Activated T-cell treated with anti-CD3 and anti-CD28 coated beads, Interleukin-2, amount 50 U/mL, for 72 hours (primary cell): Measurements from ENCODE around the gene ZNF71. TPM values are rescaled to one million over a fixed set of nuclear protein-coding genes. Genes with fewer than 3 reads are reported as not detected.
"Not testable (repeated sequence)": the region's sequence is repeated elsewhere in the genome, so short reads cannot be mapped to it uniquely, and the experiment has no call there.

Source experiments
- ATAC-seq, 2 donors: fragments of 150-1000 bp; cut with Tn5 transposase; replicated peaks in 1 of 2; 2 replicates each; pipeline ENCODE4 v1.10.0; 2021; ENCODE audit warnings: moderate library complexity in 2 of 2, mild to moderate bottlenecking in 1 of 2
- DNase-seq, 2 donors: peaks; one replicate each; pipeline ENCODE4 v3.0.0; 2021 to 2022; ENCODE audit warnings: mixed read lengths in 1 of 2
- H3K27ac Mint-ChIP-seq: one replicate; pipeline ENCODE4 v1.8.0; 2022; ENCODE audit warnings: mild to moderate bottlenecking, moderate library complexity, mixed read lengths
- H3K27me3 Mint-ChIP-seq: one replicate; pipeline ENCODE4 v1.8.0; 2022; ENCODE audit warnings: low read depth, mixed read lengths
- H3K36me3 Mint-ChIP-seq, 2 donors: one replicate each; pipeline ENCODE4 v1.8.0; 2022; ENCODE audit warnings: mixed read lengths in 2 of 2, mild to moderate bottlenecking in 1 of 2; ENCODE audit not compliant: insufficient read depth in 2 of 2
- H3K4me1 Mint-ChIP-seq: one replicate; pipeline ENCODE4 v1.8.0; 2022; ENCODE audit warnings: low read depth, mixed read lengths
- H3K4me3 Mint-ChIP-seq, 2 donors: one replicate each; pipeline ENCODE4 v1.8.0; 2022; ENCODE audit warnings: mild to moderate bottlenecking in 2 of 2, mixed read lengths in 2 of 2, moderate library complexity in 2 of 2
- H3K9me3 Mint-ChIP-seq, 2 donors: one replicate each; pipeline ENCODE4 v1.8.0; 2022; ENCODE audit warnings: mixed read lengths in 2 of 2
- total RNA-seq, 2 donors: library from RNA; stranded (reverse); gene quantifications; one replicate each; pipeline ENCODE4 v1.2.3, GENCODE V29; 2022

Gene ZNF71
- total RNA-seq, 2 donors from 2014 or later: 5.8 to 6.9 TPM

- H3K36me3 Mint-ChIP-seq: peaks cover 10 to 15% of the 10 kb centered on the region in 2 donors
- DNase-seq: no peak
- H3K9me3 Mint-ChIP-seq: peaks cover 8 to 9% of the 10 kb centered on the region in 2 donors
- ATAC-seq: no peak
- H3K27me3 Mint-ChIP-seq: no peaks in the 10 kb centered on the region
- no peaks in the 10 kb centered on the region for H3K4me1 Mint-ChIP-seq
- H3K4me3 Mint-ChIP-seq: peak overlapping the region; percentile 79 to 93
- H3K27ac Mint-ChIP-seq: no peak overlapping the region
Measured at GRCh38 chr19:56670961-56671612, 76.0 kb downstream of the ZNF71 start.

DNA sequence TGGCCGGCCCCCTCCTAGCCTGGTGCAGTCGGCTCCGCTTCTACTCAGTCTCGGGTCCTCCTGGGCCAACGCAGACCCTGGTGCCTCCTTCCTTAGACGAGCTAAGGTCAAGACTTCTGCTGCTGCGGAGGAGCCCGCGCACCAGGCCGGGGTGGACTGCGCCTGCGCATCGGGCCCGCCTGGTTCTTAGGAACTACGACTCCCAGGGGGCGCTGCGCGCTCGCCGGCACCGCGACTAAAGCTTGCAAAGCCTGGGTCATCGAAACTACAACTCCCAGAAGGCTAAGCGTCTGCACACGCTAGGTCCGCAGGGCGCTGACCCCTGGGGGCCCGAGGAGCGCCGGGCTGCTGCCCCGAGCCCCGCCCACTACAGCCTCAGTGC lies 76.5 kb downstream of the ZNF71 start, which contains the start of gene ZNF835:
TSS of gene ZNF835 (minus strand) at position 145 of the 382 bp plus-strand sequence. CDS start 6,559 bp downstream, outside the sequence.
- peak; percentile 88 to 93 for ATAC-seq
- Mint-ChIP-seq H3K4me1 (no peaks in the 10 kb centered on the region), H3K36me3 (peaks cover 13 to 15% of the 10 kb centered on the region in 2 donors), H3K9me3 (peaks cover 9 to 10% of the 10 kb centered on the region in 2 donors), H3K27me3 (no peaks in the 10 kb centered on the region), H3K27ac (no peak within 1 kb of the TSS), H3K4me3 (peak within 1 kb of the TSS; percentile 79 to 93)
- peak; percentile 75 to 86 for DNase-seq

GRCh38 chr19:56672610-56673009 lies 77.5 kb downstream of the ZNF71 start:
- H3K27me3 Mint-ChIP-seq, ATAC-seq, DNase-seq, H3K27ac Mint-ChIP-seq, H3K4me1 Mint-ChIP-seq: not testable (repeated sequence)
- Mint-ChIP-seq H3K36me3 (peaks cover 14 to 18% of the 10 kb centered on the region in 2 donors), H3K9me3 (peaks cover 9 to 12% of the 10 kb centered on the region in 2 donors), H3K4me3 (peak overlapping the region in 1 of 2 donors; percentile 1)

Other genes with a start within 250 kb of the ZNF71 start
- gene ZNF582, start 201.8 kb upstream of the ZNF71 start, total RNA-seq: 1 to 10 TPM; 2.5 to 3.7 TPM
- gene ZNF583, start 191.0 kb upstream of the ZNF71 start, total RNA-seq: 1 to 10 TPM; 2.3 to 2.7 TPM
- 1 to 10 TPM; 1.5 to 4.6 TPM for gene ZNF667, start 118.0 kb upstream of the ZNF71 start, total RNA-seq
- 1 to 10 TPM in 1 of 2 donors, under 1 TPM in 1; 0.76 to 1.4 TPM for gene ZNF471, start 87.4 kb upstream of the ZNF71 start, total RNA-seq
- 1 to 10 TPM; 3.3 to 5.7 TPM for gene ZFP28, start 56.4 kb upstream of the ZNF71 start, total RNA-seq
- gene ZNF470, start 27.8 kb upstream of the ZNF71 start, total RNA-seq: 1 to 10 TPM; 4.0 to 4.5 TPM
- gene SMIM17, start 47.9 kb downstream of the ZNF71 start, total RNA-seq: under 1 TPM; 0.35 to 0.36 TPM
- 1 to 10 TPM in 1 of 2 donors, under 1 TPM in 1; 0.53 to 1.3 TPM for gene ZNF835, start 76.5 kb downstream of the ZNF71 start, total RNA-seq
- under 1 TPM; 0.05 to 0.12 TPM for gene PEG3, start 245.4 kb downstream of the ZNF71 start, total RNA-seq
- not detected for gene ZIM2, start 245.4 kb downstream of the ZNF71 start, total RNA-seq